CD4-positive, alpha-beta T cell treated with Interleukin-10 for 1 hour (primary cell): ENCODE results near the gene SCIN.
"Not testable (repeated sequence)": the region's sequence is repeated elsewhere in the genome, so short reads cannot be mapped to it uniquely, and the experiment has no call there.

Experiments
- DNase-seq: peaks from one replicate; pipeline ENCODE4 v3.0.0-alpha.2; 2020

The SCIN gene

DNA sequence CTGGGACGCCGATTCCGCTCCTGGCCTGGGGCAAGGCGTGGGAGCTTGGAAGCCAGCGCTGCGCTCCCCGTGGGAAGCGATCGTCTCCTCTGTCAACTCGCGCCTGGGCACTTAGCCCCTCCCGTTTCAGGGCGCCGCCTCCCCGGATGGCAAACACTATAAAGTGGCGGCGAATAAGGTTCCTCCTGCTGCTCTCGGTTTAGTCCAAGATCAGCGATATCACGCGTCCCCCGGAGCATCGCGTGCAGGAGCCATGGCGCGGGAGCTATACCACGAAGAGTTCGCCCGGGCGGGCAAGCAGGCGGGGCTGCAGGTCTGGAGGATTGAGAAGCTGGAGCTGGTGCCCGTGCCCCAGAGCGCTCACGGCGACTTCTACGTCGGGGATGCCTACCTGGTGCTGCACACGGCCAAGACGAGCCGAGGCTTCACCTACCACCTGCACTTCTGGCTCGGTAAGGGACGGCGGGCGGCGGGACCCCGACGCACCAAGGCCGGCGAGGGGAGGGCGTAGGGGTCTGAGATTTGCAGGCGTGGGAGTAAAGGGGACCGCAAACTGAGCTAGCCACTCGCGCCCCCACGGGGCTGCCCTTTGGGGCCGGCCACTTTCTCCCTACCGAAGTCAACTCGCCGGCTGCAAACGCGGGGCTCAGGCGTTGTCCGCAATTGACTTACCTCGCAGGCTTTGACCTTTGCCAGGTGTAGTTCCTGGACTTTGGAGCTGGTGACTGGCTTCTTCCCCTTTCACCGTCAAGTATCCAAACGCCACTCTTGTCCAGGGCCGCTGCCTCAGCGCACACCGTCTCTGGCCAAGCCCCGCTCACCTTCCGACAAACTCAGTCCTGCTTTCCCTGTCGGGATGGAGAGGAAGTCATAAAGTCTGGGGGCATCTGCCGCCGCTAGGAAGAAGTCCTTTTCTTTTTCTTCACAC lies at the start of gene SCIN:
Gene SCIN, plus strand, starts transcription at position 187 of the 928 bp plus-strand sequence. Its CDS starts 67 bp downstream, at position 254.
- DNase-seq = peak; percentile 11

DNA sequence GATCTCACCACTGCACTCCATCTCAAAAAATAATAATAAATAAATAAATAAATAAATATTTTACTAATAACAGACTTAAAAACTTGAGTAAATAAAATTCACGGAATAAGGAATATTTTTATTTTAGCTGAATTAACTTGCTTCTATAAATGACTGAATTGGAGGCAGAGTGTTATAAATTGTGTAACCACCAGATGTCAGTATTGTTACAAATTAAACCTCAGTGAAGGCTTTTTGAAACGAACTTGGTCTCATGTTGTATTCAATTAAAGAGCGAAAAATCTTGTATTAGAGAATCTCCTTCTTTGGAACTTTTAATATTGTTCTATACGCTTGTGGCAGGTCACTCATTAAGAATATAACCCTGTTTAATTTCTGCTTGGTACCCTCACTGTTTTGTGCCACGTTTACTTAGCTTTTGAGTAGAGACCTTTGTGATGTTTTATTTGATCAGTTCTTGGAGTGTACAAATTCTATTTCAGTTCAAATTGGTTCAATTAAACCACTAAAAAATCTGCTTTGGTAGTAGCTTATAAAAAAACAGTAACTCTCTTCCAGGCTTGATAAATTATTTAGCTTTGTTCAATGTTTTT lies 45.6 kb upstream of the SCIN start:
- DNase-seq = peak; percentile 45

DNA sequence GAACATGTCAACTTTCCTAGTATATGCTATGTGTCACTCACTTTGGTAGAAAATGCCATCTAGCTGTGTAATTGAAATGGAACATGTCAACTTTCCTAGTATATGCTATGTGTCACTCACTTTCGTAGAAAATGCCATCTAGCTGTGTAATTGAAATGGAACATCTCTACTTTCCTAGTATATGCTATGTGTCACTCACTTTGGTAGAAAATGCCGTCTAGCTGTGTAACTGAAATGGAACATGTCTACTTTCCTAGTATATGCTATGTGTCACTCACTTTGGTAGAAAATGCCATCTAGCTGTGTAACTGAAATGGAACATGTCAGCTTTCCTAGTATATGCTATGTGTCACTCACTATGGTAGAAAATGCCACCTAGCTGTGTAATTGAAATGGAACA lies 43.8 kb upstream of the SCIN start:
- not testable (repeated sequence) for DNase-seq

DNA sequence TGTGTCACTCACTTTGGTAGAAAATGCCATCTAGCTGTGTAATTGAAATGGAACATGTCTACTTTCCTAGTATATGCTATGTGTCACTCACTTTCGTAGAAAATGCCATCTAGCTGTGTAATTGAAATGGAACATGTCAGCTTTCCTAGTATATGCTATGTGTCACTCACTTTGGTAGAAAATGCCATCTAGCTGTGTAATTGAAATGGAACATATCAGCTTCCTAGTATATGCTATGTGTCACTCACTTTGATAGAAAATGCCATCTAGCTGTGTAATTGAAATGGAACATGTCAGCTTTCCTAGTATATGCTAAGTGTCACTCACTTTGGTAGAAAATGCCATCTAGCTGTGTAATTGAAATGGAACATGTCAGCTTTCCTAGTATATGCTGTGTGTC lies 42.9 kb upstream of the SCIN start:
- DNase-seq = not testable (repeated sequence)

DNA sequence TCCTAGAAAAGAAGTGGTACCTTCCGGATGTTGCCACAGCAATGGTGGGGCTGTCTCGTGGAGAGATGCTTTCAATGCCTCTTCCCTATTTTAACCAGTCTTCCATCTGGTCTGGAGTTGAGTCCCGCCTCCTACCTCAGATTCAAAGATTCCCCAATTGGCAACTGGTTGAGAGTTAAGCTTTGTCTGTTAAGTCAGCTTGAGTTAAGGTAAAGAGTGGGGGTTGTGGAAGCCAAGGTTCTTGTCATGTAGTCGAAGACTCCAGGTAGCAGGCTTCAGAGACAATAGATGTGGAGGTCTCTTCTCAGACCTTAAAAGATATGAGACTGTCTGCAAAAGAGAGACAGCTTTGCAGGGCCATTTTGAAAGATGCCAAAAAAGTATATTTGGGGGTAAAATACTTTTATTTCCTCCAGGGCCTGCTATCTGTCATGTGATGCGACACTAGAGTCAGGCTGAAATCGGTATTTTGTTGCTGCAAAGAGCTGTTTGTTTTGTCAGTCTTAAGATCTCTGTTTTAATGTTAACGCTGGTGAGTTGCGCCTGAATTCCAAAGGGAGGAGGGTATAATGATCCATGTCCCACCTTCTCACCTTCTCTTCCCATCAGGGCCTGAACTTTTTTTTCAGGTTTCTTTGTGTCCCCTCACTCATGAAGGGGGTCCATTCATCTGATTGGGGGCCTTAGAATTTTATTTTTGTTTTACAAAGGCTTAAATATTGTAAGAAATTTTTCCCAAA lies 40.4 kb upstream of the SCIN start:
- no peak for DNase-seq

DNA sequence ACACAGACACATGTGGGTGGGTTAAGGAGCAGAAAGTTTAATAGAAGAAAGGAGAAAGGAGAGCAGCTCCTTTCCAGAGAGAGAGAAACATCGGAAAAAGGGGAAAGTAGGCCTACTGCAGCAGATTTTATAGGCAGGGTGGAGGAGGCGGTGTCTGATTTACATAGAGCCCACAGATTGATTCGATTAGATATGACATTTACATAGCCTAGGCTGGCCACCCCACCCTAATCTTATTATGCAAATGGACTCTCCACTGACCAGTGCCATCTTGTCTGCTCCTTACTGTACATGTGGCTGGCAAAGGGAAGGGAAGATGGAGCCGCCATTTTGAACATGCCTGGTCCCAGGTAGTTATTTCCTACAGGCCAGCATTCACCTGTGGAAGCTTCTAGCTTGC lies 38.7 kb upstream of the SCIN start:
- DNase-seq = no peak

DNA sequence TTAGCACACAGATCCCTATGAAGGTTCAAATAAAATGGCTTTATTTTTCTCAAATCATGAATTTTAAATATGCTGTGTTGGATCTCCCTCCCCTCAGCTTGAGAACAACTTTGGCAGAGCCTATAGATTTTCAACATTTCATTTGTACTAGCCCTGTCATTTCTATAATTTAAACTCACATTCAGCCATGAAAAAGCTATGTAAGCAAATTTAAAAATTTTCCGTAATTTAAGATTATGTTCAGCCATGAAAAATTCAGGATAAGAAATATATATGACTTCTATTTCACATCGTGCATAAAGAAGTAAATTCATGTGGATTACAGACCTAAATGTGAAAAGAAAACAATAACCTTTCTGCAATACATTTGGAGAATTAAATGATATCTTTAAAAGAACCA lies 36.5 kb upstream of the SCIN start:
- no peak for DNase-seq

DNA sequence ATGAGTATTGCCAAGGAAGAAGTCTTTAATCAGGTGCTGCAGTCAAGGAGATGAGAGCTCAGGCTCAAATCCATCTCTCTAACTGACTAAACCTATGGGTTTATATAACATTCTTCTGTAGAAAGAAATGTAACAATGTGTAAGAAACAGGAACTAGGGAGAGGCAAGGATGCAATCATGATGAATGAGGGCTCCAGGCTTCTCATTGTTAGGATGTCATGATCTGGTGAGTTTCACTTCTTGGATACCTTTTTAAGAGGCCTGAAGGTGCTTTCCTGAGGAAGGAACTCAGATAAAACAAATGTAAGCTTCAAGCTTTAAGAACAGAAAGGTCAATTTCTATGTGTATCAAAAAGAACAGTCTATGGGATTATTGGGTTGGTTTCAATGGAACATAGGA lies 30.8 kb upstream of the SCIN start:
- no peak for DNase-seq

DNA sequence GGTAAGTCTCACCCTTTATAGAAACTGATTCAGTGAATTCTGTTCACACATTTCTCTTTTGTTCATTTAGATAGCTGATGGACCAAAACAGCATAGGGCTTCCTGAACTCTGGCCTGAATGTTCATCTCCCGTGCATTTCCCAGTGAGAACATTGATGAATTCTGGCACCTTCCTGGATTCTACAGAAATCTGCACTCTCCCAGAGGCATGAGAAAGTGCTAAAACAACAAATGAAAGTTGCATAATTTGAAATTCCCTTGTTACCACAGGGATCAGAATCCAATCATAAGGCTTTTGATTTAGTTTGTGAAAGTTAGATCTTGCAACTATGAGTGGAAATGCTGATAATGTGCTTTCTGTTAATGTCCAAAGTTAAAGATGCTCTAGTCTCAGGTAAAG lies 29.7 kb upstream of the SCIN start:
- DNase-seq = no peak

DNA sequence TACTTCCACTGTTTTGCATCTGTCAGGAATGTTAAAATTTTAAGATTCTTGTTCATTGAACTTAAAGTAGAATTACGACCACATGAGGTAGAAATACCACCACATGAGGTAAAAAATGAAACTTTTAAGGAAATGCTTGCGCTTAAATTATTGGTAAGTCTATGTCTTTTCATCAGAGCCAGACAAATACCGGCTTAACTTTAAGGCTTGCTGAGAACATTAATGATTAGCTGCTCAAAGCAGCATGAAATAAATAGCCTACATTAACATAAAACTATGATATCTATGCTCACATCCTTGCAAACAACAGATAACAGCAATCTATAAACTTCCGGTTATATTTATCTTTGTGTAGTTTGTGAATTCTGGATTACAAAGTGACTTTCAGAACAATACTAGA lies 26.9 kb upstream of the SCIN start:
- no peak for DNase-seq

DNA sequence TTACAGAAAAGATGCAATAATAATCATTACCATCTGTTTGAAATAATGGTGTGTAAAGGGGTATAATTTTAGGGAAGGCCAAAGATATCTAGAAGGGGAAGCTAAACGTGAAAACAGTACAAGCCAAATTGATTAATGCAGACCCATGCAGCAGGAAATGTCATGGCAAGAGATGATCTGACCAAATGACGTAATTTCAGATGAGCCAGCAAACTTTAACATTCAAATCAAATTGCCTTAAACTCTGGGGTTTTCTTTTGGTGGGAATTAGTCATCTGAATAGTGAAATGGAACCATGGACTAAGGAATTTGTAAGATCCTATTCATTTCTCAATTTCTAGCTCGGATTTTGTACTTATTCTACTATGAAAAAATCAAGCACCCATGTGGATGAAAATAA lies 21.4 kb upstream of the SCIN start:
- DNase-seq = no peak

DNA sequence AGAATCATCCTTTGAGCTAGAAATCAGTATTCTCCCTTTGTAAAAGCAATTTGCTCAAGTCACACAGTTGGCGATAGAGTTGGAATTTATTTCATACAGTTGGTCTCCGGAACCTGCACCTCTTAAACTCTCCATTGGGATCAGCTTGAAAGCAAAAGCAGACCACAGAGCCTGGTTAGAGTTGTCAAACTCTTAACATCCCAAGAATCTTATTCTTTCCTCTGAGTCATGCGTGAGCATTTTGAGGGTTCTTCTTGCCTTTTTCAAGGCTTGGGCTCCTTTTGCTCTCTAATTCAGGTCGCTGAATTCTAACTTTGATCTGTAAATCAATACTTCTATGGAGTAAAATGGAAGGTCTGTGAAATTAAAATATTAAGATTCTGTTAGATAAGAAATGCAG lies 19.6 kb upstream of the SCIN start:
- DNase-seq = no peak

DNA sequence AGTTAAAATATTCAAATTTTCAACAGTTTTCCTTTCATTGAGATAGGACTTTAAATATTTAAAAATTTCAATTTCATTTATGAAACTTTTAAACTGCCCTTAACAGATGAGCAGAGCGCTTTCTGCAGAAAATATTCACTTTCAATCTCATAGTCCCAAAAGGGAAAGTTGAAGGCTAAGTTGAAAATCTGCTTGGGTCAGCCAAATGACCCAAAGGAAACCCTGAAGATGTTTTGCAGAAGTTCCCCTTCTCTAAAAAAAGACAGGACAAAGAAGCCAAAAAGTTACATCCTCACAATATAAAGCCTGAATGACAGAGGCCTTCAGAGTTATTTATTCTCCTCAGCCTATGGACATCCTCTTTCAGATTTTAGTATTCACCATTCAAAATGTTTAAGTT lies 17.6 kb upstream of the SCIN start:
- no peak for DNase-seq

DNA sequence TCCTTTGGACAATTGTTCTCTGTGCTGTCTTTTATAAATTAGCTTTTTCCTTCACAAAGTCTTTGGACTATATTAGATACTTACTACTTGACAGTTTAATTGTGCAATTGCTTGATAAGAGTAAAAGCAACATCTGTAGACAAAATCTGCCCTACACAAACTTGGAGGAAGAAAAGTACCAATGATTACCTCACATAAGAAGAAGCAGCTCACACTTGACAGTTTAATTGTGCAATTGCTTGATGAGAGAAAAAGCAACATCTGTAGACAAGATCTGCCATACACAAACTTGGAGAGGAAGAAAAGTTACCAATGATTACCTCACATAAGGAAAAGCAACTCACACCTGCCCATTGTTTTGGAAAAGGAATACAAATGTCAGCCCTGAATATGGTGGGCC lies 17.1 kb upstream of the SCIN start:
- DNase-seq = no peak

DNA sequence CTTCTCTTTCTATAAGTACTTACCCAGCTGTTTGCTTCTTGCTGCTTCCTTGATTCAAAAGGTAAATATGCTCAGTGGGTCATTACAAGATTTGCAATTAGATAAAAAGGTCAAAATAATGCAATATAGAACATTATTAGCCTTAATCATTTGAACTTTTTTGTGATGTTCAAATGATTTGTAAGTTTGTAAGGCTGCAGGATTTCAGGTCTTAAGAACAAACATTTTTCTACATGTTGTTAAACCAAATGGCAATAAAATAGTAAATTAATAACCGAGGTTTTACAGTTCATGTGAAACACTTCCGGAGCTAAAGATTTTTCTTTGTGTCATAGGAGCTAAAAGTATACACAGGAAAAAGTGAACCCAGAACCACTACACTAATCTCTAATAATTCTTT lies 16.2 kb upstream of the SCIN start:
- no peak for DNase-seq

DNA sequence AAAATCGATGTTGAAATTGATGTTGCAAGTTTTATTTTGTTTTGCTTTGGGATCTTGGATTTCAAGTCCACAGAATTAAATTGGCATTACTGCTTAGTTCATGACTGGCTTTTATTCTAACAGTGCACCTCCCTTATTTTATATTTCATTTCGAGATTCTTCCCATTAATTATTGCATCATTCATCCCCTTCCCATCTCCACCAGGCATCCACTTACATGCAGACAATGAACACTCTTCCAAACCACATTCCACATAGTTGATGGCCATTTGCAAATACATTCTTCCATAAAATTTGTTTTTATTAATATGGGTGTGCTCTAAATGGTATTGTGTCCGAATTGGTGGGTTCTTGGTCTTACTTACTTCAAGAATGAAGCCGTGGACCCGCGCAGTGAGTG lies 15.6 kb upstream of the SCIN start:
- no peak for DNase-seq

DNA sequence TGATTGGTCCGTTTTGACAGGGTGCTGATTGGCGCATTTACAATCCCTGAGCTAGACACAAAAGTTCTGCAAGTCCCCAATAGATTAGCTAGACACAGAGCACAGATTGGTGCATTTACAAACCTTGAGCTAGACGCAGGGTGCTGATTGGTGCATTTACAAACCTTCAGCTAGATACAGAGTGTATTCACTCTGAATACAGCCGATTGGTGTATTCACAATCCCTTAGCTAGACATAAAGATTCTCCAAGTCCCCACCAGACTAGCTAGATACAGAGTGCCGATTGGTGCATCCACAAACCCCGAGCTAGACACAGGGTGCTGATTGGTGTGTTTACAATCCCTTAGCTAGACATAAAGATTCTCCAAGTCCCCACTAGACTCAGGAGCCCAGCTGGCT lies 14.8 kb upstream of the SCIN start:
- peak; percentile 29 for DNase-seq

DNA sequence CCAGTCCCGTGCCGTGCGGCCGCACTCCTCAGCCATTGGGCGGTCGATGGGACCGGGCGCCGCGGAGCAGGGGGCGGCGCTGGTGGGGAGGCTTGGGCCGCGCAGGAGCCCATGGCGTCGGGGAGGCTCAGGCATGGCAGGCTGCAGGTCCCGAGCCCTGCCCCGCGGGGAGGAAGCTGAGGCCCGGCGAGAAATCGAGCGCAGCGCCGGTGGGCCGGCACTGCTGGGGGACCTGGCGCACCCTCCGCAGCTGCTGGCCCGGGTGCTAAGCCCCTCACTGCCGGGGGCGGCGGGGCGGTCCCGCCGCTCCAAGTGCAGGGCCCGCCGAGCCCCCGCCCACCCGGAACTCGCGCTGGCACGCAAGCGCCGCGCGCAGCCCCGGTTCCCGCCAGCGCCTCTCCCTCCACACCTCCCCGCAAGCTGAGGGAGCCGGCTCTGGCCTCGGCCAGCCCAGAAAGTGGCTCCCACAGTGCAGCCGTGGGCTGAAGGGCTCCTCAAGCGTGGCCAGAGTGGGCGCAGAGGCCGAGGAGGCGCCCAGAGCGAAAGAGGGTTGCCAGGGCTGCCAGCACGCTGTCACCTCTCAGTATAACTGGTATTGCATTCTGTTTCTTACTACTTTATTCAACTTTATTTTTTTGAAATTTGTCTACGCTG lies 14.3 kb upstream of the SCIN start:
- peak; percentile 9 for DNase-seq

DNA sequence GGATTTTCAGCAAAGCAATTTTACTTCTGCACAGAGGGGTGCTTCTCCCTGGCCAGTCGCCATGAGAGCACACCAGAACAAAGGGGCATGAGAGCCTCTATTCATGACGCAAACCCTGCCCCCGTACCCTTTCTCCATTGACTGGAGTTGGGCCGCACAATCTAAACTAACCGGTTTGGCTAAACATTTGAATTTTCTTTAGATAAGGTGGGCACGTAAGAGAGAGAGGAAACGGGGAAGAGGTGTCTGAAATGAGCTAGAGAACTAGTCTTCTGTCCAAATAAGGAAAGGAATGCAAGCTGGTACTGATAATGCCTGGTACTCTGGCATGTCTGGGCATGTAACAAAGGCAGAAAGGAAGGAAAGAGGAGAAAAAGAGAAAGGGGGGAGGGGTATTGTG lies 13.2 kb upstream of the SCIN start:
- DNase-seq = no peak

DNA sequence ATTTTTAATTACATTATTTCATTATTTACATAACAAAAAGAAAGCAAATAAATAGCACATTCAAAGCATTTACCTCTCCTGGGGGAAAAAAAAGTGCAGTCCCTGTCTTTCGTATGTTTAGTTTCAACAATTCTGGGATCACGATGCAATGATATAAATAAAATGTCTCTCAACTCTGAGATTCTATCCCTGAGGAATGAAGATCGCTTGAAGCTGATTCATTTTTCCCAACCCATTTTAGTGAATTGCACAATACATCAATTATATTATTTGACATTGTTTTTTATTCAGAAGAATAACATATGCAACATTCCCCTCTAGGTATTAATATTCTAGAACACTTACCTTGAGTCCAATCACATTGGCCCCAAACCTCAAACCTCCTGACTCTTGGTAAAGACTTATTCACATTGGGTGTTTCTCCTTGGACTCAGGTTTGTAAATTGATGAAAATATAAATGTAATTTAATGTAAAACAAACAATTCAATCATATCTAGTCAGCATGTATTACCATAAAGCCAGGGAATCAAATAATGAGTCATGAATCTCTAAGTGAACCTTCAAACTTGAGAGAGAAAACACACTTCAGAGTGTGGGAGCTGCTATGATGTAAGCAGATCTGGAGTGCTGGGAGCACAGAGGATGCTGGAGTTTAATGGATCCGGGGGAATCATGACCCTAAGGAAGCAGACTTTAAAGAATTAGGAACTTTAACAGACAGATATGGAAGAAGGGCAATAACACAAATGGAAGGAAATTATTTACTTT lies 5.3 kb upstream of the SCIN start:
- no peak for DNase-seq

DNA sequence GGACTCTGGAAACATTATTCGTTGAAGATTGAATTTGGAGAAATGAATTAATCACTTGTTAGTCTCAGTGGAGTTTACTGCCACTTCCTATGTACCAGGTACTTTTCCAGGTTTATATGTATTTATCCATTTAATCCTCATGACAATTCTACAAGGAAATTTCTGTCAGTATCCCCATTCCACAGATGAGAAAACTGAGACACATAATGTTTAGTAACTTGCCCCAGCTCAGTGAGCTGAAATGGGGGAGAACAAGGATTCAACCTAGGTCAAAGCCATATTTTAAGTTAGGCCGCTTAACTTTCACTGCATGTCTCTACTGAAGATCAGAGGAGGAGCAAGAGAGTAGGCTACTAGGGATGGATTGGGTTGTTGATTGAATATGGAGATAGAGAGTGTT lies 4.6 kb upstream of the SCIN start:
- no peak for DNase-seq

DNA sequence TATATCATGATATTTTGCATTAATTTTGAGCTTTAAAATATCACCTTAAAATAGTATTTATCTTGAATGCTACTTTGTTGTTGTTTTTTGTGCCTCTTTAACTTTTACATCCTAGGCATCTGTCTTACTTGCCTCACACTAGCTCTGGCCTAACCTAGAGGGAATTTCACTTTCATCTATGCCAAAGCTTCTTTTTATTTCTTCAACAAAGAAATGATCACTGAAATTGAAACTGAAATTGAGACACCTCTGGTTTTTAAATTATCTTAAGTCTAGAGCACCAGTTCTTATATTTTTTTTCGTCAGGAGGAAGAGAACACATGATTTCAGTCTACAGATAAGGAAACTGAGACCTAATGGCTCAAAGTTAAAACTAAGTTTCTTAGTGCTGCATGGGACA lies 3.5 kb upstream of the SCIN start:
- DNase-seq = no peak

DNA sequence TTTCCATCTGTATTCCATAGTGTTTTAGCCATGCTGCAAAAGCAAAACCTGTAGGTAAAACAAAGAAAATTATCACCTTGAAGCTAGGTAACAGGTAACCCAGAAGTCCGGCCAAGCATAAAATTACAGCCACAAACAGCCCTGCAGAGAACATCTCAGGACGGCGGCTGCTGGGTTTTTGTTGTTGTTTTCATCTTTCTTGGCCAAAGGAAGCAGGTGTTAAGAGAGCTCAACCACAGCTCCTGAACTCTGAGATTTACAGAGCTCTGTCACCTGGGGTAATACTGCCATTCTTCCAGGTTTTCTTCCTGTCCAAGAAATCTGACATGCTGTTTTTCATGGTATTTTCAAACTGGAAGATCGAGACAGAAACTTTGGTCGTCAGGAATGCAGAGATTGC lies 847 bp upstream of the SCIN start:
- DNase-seq = no peak
